ENCODE results near the gene SNAP29.

The SNAP29 gene

GRCh38 chr22:20940186-20940651, 81.4 kb downstream of the SNAP29 start:
- peak; percentile 25; the same call in 2 of the 3 replicates for ATAC-seq

More at GRCh38 chr22:20940186-20940651, 81.4 kb downstream of the SNAP29 start:
- no peak for TF ChIP-seq ZFP30 (CRISPR knock-in tag; IDR thresholded peaks at IDR 0.05)
- TF ChIP-seq TCF4 (CRISPR knock-in tag; IDR thresholded peaks at IDR 0.05; ENCODE audit: borderline replicate concordance), result peak; percentile 37; the same call in 1 of the 2 replicates
